GM18951 (cell line): ENCODE measurements around the gene PTPRN2.

Experiments
- POLR2A ChIP-seq: IDR thresholded peaks from 4 replicates; pipeline ENCODE4 v1.6.1; 2011; ENCODE audit warnings: mild to moderate bottlenecking; ENCODE audit not compliant: insufficient read length, insufficient read depth; ENCODE audit errors: extremely low read depth
- in situ Hi-C: fragments of 300-500 bp; cut with MboI; formaldehyde crosslinking; loops from one replicate; pipeline ENCODE4 v1.12.0; 2022; ENCODE audit warnings: low sequenced_read_pairs, mixed read lengths, inconsistent platforms; ENCODE audit not compliant: unreplicated experiment

PTPRN2 gene

GRCh38 chr7:158006841-158007696 lies 580.6 kb downstream of the PTPRN2 start:
- no peak for TF ChIP-seq POLR2A
- in situ Hi-C loops: no loop called here

- no peak for TF ChIP-seq POLR2A
- in situ Hi-C loops: no loop called here
Measured at GRCh38 chr7:158005531-158005930, 582.1 kb downstream of the PTPRN2 start.

DNA sequence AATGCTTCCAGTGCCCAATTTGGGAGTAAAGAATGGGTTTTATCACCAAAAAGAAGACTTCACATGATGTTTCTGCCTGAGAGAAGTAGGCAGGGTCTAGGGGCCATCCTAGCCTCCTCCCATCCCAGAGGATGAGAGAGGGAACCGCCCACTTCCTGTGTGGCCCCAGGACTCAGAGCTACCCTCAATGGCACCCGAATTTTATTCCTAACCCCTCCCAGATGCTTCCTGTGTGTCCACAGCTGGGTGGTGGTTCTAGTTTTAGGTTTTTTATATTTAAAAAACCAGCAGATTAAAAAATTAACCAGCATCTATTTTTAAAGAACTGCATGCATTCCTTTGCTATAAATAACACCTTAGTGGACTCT lies 583.5 kb downstream of the PTPRN2 start:
- no peak for TF ChIP-seq POLR2A
- in situ Hi-C loops: no loop called here

- in situ Hi-C loops: no loop called here
- TF ChIP-seq POLR2A: no peak
Measured at GRCh38 chr7:158003441-158004122, 584.0 kb downstream of the PTPRN2 start.

DNA sequence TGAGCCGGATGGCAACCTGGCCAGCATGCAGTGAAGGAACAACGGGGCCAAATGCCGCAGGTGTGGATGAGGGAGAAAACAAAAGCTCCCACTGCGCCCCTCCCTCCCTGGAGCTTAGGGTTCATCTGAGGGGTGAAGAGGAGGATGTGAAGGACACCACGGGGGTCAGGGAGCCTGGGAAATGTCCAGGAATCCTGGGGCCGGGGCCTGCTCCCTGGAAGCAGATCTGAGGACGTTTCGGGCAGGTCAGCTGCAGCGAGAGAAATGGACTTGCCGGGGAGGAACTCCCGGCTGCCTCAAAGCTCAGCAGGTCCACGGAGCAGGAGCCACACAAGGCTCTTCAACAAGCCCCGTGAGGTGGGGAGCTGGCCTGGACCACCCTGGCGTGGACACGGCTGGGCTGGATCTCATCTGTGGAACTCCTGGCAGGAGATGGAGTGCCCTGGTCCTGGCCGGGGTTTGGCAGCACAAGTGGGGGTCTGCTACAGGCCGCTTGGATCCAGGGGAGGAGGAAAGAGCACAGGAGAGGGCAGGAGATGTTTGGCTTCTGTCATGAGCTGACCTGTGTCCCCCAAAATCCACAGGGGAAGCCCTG lies 585.0 kb downstream of the PTPRN2 start:
- no peak for TF ChIP-seq POLR2A
- in situ Hi-C loops: no loop called here

GRCh38 chr7:158001621-158002320 lies 585.9 kb downstream of the PTPRN2 start:
- in situ Hi-C loops: no loop called here
- TF ChIP-seq POLR2A: no peak

DNA sequence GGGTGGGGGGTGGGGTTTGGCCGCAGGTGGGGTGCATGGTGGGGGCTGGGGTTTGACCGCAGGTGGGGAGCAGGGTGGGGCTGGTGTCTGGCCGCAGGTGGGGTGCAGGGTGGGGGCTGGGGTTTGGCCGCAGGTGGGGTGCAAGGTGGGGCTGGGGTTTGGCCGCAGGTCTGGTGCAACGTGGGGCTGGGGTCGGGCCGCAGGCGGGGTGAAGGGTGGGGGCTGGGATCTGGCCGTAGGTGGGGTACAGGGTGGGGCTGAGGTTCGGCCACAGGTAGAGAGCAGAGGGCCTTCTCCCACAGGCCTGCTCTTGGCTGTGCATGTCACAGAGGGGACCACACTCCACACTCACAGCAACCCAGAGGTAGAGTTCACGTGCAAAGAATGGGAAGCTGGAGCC lies 586.6 kb downstream of the PTPRN2 start:
- in situ Hi-C loops: no loop called here
- no peak for TF ChIP-seq POLR2A

DNA sequence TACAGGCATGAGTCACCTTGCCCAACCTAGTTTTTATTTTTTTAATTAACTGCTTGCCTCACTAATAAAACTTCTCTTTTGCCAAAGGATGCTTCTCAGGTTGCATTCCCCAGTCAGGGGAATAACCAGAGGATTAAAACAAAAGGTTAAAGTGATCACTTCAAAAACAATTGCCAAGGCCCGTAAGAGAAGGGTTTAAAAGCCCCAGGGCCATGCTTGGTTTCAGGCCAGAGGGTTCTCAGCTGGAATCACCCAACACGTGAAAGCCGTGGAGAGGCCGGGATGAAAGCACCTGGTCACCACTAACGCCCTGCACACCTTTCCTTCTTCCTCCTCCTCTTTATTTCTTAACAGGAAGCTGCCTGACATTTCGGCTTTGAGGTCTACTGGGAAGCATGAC lies 587.5 kb downstream of the PTPRN2 start:
- no peak for TF ChIP-seq POLR2A

GRCh38 chr7:157998884-157999552 lies 588.6 kb downstream of the PTPRN2 start:
- in situ Hi-C loops: no loop called here
- TF ChIP-seq POLR2A: no peak

More for the DNA sequence above, 587.5 kb downstream of the PTPRN2 start:
- in situ Hi-C loops: no loop called here

DNA sequence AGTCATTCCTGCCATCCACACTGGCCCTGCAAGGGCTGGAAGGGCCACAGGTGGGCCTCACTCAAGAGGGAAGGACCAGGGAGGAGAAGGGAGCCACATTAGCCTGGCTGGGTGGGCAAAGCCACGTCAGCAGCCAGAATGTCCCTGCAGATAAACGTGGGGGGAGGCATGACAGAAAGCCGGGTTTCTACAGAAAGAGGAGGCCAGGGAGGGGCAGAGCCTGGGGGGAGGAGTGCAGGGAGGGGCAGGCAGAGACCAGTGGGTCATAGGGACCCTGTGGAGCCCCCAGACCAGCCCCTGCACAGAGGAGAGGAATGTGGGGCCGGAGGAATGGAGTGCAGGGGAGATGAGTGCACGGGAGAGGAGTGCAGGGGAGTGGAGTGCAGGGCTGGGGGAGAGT lies 590.2 kb downstream of the PTPRN2 start:
- TF ChIP-seq POLR2A: no peak

GRCh38 chr7:157997080-157997440 lies 590.6 kb downstream of the PTPRN2 start:
- TF ChIP-seq POLR2A: no peak
- in situ Hi-C loops: no loop called here

More for the DNA sequence above, 590.2 kb downstream of the PTPRN2 start:
- in situ Hi-C loops: no loop called here

GRCh38 chr7:157996359-157997079 lies 591.1 kb downstream of the PTPRN2 start:
- in situ Hi-C loops: no loop called here
- TF ChIP-seq POLR2A: no peak
